ENCODE measurements around the gene BSND. TPM values are rescaled to one million over a fixed set of nuclear protein-coding genes. Genes with fewer than 3 reads are reported as not detected.

The BSND gene
- total and polyA plus RNA-seq, 2 donors: 0.11 to 0.14 TPM

DNA sequence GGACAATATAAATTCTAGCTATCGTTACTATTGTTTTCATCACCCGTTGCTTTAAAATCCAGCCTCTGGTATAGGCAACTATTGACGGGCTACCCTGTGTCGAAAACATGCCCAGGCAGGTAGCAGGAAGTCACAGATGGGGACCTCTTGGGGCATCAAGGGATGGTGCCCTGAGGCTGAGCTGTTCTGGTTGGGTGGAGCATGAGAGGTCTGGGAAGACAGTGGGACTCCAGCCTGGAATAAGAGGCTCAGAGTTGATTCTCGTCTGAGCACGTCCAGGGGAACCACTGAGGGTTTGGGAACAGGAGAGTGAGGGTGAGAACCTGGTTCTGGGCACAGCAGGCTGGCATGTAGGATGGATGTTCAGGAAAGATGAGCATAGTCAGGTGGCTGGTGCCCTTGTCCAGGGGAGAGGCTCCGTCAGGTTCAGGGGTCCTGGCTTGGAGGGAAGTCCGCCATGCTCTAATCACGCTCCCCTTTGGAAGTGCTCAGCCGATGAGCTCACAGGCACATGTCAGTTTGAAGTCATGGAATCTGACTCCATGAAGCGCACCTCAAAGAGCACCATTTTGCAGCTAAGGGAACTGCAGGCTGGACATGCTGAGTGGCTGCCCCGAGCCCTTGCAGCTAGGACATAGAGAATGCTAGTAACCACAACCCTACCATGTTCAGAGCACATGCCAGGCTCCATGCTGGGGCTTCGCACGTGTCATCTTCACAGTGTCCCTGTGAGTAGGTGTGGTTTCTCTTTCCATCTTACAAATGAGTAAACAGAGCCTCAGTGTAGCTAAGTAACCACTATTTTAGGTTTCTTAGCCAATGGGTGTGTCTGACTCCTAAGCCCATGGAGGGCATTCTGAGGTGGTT lies 61.6 kb downstream of the BSND start:
- no peaks in the 10 kb centered on the region for H3K9me3 ChIP-seq (ENCODE audit: control insufficient read depth in 2 of 2, insufficient read depth in 1 of 2, low read length in 1 of 2)
- H3K27me3 ChIP-seq (ENCODE audit: control insufficient read depth in 2 of 2, insufficient read depth in 1 of 2, low read length in 1 of 2): no peaks in the 10 kb centered on the region
- H3K36me3 ChIP-seq (ENCODE audit: control insufficient read depth in 2 of 2, insufficient read depth in 2 of 2, low read length in 1 of 2): no peaks in the 10 kb centered on the region
- no peaks in the 10 kb centered on the region for H3K4me1 ChIP-seq (ENCODE audit: control insufficient read depth in 2 of 2, insufficient read depth in 2 of 2, low read length in 2 of 2)
- H3K27ac ChIP-seq (ENCODE audit: low read depth in 1 of 2, low read length in 1 of 2): no peak overlapping the region
- no peak for DNase-seq (ENCODE audit: low read depth in 6 of 9, low spot score in 9 of 9)
- 95% methylated on average over 14 of the region's 14 CpGs for WGBS
- H3K4me3 ChIP-seq (ENCODE audit: low read length in 2 of 2): no peak overlapping the region

DNA sequence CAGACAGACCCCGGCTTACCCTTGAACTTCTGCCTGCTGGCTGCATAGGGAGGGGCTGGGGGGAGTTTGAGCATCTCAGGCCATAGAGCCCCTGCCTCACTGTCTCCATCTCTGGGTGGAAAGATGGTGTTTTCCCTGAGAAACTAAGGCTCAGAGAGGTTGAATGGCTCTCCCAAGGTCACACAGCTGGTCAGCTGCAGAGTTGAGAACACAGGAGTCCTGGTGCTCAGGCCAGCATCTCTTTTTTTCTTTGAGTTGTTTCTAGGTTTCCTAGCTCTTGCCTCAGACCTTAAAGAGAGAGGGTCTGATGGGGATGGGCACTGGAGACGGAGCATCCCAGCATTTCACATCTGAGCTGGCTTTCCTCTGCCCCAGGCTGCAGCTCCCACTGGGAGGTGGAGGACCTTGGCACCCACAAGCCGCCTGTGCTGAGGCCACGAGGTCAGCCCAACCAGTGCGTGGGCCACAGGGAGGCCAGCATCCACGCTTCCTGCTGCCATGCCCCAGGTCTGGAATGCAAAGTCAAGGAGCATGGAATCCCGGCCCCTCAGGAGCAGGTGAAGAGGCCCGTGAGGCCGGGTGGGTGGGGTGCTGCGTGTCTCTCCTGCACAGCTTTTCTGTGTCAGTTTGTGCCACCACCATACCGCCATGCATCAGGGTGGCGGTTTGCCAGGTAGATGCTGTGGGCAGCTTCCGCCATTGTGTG lies 62.4 kb downstream of the BSND start:
- WGBS: 89% methylated on average over 13 of the region's 13 CpGs
- Histone ChIP-seq H3K36me3 (ENCODE audit: control insufficient read depth in 2 of 2, insufficient read depth in 2 of 2, low read length in 1 of 2) (peaks cover 0 to 2% of the 10 kb centered on the region in 2 donors), H3K9me3 (ENCODE audit: control insufficient read depth in 2 of 2, insufficient read depth in 1 of 2, low read length in 1 of 2) (no peaks in the 10 kb centered on the region), H3K4me3 (ENCODE audit: low read length in 2 of 2) (no peak overlapping the region), H3K27ac (ENCODE audit: low read depth in 1 of 2, low read length in 1 of 2) (no peak overlapping the region), H3K4me1 (ENCODE audit: control insufficient read depth in 2 of 2, insufficient read depth in 2 of 2, low read length in 2 of 2) (no peaks in the 10 kb centered on the region), H3K27me3 (ENCODE audit: control insufficient read depth in 2 of 2, insufficient read depth in 1 of 2, low read length in 1 of 2) (no peaks in the 10 kb centered on the region)
- no peak for DNase-seq (ENCODE audit: low read depth in 6 of 9, low spot score in 9 of 9)

Other genes starting within 250 kb of the BSND start
- gene PARS2, start 234.4 kb upstream of the BSND start, total RNA-seq: 4.4 TPM
- 2.3 TPM for gene PARS2, start 234.4 kb upstream of the BSND start, polyA plus RNA-seq
- 3.0 TPM for gene TTC22, start 197.6 kb upstream of the BSND start, total RNA-seq
- 4.4 TPM for gene TTC22, start 197.6 kb upstream of the BSND start, polyA plus RNA-seq
- 14.2 TPM for gene DHCR24, start 111.7 kb upstream of the BSND start, total RNA-seq
- gene DHCR24, start 111.7 kb upstream of the BSND start, polyA plus RNA-seq: 8.0 TPM
- gene TMEM61, start 18.3 kb upstream of the BSND start, total RNA-seq: 0.66 TPM
- 1.3 TPM for gene TMEM61, start 18.3 kb upstream of the BSND start, polyA plus RNA-seq
- 0.09 TPM for gene PCSK9, start 40.6 kb downstream of the BSND start, total RNA-seq
- gene PCSK9, start 40.6 kb downstream of the BSND start, polyA plus RNA-seq: 0.05 TPM
- gene USP24, start 216.4 kb downstream of the BSND start, total RNA-seq: 34.4 TPM
- 17.7 TPM for gene USP24, start 216.4 kb downstream of the BSND start, polyA plus RNA-seq

Measured in thymus (tissue), 11 donors.